Measurements from ENCODE around the gene CFAP100.

The CFAP100 gene

DNA sequence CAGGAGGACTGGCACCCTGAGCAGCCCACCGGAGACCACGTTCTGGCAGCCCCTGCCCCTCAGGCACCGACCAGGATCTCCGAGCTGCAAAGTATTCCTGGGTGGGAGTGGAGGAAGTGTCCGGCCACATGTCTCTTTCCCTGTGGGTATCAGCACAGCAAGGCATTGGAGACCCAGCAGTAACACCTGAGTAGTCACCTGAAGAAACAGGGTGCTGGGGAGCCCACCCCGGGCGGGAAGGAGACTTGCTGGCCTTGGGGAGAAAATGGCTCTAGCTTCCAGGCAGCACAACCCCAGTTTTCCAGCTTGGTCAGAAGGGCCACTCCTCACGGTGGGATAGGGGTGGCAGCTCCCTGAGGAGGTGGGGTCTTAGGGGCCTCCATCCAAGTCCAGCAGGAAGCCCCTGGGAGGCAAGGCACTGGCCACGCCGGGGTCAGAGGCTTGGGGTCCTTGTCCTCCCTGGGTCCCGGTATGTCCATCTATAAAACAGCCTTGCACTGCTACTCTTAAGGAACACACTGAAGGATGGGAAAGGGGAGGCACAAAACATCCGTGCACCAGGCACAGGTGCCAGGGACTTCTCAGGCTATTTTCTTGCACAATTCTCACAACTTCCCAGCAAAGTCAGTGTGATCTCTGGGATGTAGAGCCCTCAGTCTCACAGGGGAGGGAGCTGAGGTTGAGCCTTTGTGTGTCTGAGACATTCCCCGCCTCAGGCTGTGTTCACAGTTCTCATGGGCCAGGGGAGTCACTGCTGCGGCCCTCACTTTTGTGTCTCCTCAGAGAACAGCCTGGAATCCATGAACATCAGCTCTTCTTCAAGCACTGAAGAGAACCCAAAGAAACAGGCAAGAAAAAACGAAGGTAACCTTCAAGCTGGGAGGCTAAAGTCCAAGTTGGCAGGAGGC is 11.9 kb downstream of the CFAP100 start:
- no peak for DNase-seq

DNA sequence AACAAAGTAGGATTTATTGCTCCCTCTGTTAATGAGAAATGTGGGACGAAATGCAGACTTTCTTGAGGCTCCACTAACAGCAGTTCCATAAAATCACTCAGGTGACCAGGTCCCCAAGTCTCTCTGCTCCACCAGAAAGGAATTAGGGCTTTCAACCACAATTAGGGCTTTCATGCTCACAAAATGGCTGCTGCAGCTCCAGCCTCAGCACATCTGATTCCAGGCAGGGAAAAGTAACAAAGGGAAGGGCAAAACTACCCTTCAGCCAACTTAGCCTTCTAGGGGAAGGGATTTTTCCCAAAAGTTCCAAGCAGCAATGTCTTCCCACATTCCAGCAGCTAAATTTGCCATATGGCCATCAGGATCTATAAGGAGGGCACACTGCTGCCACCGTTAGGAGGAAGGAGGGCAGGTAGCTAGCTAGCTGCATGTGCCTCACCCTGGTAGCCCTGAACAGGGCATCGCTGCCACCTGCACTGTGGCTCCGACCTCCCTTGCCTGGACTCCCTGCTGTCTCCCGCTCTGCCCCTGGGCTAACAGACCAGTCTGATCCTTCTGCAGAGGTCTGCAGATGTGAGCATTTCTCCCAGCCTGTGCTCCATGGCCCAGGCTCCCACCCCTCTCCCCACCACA is 12.8 kb downstream of the CFAP100 start:
- DNase-seq = no peak

- no peak for DNase-seq
Measured at GRCh38 chr3:126408099-126408498, 13.4 kb downstream of the CFAP100 start.

GRCh38 chr3:126412841-126413692 is 18.4 kb downstream of the CFAP100 start:
- no peak for DNase-seq

GRCh38 chr3:126413693-126414080 is 19.0 kb downstream of the CFAP100 start:
- DNase-seq = no peak

DNA sequence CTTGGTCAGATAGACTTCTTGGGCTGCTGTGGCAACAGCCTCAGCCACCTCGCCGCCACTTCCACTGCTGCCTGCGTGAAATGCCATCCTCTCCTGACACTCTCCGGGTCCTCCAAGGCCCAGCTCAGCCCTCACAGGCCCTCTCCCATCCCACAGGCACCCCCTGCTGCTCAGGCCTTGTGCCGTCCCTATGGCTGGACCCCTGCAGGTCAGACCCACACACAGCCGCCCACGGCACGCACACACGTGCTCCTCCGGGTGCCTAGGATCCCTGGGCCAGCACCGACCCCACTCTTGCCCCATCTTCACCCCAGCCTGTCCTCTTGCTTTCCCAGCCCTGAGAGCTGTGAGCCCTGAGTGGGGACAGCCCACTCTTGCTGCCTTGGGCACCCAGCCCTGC is 19.7 kb downstream of the CFAP100 start:
- DNase-seq = no peak

DNA sequence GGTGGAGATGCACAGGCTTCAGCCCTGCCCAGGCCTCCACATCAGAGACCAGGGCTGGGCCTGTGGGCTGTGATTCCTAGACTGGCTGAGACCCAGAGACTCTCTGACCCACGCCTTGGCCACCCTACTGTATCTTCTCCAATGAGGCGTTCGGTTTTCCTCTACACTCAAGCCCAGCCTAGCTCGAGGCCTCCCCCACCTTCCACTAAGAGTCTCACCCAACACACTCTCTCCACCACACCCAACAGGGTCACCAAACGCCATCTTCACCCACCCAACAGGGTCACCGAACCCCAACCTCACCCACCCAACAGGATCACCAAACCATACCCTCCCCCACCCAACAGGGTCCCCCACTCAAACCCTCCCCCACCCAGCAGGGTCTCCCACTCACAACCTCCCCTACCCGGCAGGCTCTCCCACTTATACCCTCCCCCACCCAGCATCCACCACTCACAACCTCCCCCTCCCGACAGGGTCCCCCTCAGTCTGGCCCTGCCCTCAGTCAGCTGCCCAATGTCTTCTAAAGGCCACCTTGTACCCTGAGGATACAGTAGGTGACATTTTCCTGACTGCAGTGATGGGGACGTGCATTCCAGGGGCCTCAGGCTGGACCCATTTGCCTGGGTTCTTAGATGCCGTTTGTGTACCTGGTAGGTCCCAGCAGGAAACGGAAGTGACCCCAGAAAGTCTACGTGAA is 20.4 kb downstream of the CFAP100 start:
- no peak for DNase-seq

DNA sequence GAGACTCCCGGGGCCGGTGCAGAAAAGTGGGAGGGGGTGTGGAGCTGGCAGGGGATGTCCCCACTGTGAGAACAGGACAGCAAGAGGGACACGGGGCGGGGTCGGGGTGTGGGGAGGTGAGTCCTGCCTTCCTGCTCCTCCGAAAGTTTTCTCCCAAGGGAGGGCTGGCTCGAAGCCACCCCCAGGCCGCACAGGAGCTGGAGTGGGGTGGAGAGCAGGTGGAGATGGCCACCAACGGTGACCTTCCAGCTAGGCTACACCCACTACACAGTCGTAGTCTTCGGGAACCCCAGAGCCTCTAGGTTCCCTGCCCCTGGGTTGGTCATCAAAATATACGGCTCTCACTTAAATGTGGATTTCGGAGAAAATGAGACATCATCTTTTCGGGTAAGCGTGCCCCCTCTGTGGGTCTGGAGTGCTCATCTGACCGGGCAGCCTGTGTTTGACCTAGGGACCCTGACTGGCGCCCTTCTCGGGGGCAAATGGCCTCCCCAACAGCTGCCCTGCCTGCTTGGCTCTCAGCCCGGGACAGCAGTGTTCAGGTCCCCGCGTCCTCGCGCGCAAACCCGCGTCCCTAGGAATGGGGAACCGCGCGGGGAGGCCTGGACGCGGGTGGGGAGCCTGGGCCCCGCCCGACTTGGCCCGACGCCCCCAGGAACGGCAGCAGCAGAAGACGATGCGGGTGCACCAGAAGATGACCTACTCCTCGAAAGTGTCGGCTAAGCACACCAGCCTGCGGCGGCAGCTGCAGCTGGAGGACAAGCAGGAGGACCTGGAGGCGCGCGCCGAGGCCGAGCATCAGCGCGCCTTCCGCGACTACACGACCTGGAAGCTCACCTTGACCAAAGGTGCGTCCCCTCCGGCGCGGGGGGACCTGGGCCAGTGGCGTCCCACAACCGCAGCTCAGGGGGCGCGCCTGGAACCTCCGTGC is 21.2 kb downstream of the CFAP100 start:
- DNase-seq = no peak

- no peak for DNase-seq
Measured at GRCh38 chr3:126416943-126417342, 22.2 kb downstream of the CFAP100 start.

DNA sequence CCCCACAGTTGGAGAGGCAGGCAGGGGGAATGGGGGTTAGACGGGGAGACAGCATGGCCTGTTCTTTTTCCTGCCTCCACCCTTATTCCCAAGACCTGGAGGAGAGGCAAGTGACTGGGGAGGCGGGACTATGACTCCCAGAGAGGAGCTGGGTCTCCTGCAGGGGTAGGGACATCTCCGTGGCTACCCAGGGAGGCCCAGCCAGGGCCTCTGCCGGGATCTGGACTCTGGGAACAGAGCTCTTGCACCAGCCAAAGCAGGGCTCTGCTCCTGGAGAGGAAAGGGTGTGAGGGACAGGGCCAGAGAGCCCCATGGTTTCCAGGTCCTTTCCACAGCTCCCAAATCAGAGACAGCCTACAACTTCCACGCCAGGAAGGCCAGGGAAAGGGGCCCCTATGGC is 22.8 kb downstream of the CFAP100 start:
- no peak for DNase-seq

- DNase-seq = no peak
Measured at GRCh38 chr3:126417981-126418530, 23.3 kb downstream of the CFAP100 start.

DNA sequence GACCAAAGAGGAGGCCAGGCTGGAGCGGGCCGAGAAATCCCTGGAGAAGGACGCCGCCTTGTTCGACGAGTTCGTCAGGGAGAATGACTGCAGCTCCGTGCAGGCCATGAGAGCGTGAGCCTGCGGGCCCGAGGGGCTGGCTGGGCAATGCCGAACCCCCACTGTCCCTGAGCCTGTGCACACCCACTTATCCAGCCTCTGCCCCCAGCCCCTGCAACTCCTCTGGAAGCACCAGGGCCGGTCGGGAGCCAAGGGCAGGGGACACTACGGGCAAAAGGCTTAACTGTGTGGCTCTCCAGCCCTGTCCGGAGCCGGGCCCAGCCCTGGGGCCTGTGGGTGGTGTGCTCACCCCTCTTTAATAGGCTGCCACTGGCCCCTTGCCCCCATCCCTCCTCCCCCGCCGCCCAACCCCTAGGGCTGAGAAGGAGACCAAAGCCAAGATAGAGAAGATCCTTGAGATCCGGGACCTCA is 24.0 kb downstream of the CFAP100 start:
- no peak for DNase-seq

- no peak for DNase-seq
Measured at GRCh38 chr3:126419151-126419703, 24.5 kb downstream of the CFAP100 start.

- DNase-seq = no peak
Measured at GRCh38 chr3:126419886-126420786, 25.4 kb downstream of the CFAP100 start.

GRCh38 chr3:126421573-126422119 is 26.9 kb downstream of the CFAP100 start:
- no peak for DNase-seq

GRCh38 chr3:126422121-126422520 is 27.4 kb downstream of the CFAP100 start:
- no peak for DNase-seq

GRCh38 chr3:126422571-126423091 is 27.9 kb downstream of the CFAP100 start:
- no peak for DNase-seq

- DNase-seq = no peak
Measured at GRCh38 chr3:126423191-126424038, 28.7 kb downstream of the CFAP100 start.

All from activated gamma-delta T cell (primary cell).